Loucy (cell line): Measurements from ENCODE around the gene METTL17.
"Not testable (repeated sequence)": the region's sequence is repeated elsewhere in the genome, so short reads cannot be mapped to it uniquely, and the experiment has no call there.

ENCODE experiments used
- H2AFZ ChIP-seq: fragments of 200-600 bp; sonication (generic); 2 replicates; pipeline ENCODE4 v1.6.0; 2016; ENCODE audit warnings: antibody characterized with exemption, mild to moderate bottlenecking, low read length, moderate library complexity
- H3F3A ChIP-seq: fragments of 200-600 bp; 2 replicates; pipeline ENCODE4 v1.6.0; 2016; ENCODE audit warnings: antibody characterized with exemption, low read depth, mild to moderate bottlenecking
- H3K27me3 ChIP-seq: fragments of 200-600 bp; sonication (generic); 2 replicates; pipeline ENCODE4 v1.6.1; 2014; ENCODE audit warnings: low read length, mild to moderate bottlenecking; ENCODE audit not compliant: insufficient read depth, poor library complexity, severe bottlenecking
- H3K36me3 ChIP-seq: fragments of 200-600 bp; sonication (generic); 2 replicates; pipeline ENCODE4 v1.6.1; 2016; ENCODE audit warnings: low read length; ENCODE audit not compliant: insufficient read depth
- H3K4me1 ChIP-seq: fragments of 200-600 bp; sonication (generic); 2 replicates; pipeline ENCODE4 v1.5.1; 2014; ENCODE audit warnings: low read length, mild to moderate bottlenecking; ENCODE audit not compliant: insufficient read depth, poor library complexity, severe bottlenecking
- H3K4me2 ChIP-seq: fragments of 200-600 bp; sonication (generic); 2 replicates; pipeline ENCODE4 v1.6.0; 2014; ENCODE audit warnings: antibody characterized with exemption, low read length, low read depth, mild to moderate bottlenecking; ENCODE audit not compliant: poor library complexity, severe bottlenecking
- H3K4me3 ChIP-seq: fragments of 200-600 bp; sonication (generic); 2 replicates; pipeline ENCODE4 v1.5.1; 2014; ENCODE audit warnings: low read length, mild to moderate bottlenecking, mixed read lengths; ENCODE audit not compliant: poor library complexity, severe bottlenecking
- H3K79me2 ChIP-seq: fragments of 200-600 bp; sonication (generic); 2 replicates; pipeline ENCODE4 v1.6.1; 2014; ENCODE audit warnings: low read length; ENCODE audit not compliant: insufficient read depth
- H3K9ac ChIP-seq: fragments of 200-600 bp; sonication (generic); 2 replicates; pipeline ENCODE4 v1.6.0; 2014; ENCODE audit warnings: mild to moderate bottlenecking, low read depth, low read length, moderate library complexity; ENCODE audit not compliant: poor library complexity, severe bottlenecking
- H3K9me2 ChIP-seq: fragments of 200-600 bp; sonication (generic); replicated peaks from 2 replicates; pipeline ENCODE4 v1.6.1; 2016; ENCODE audit warnings: low read depth, low read length, mixed read lengths
- H3K9me3 ChIP-seq: fragments of 200-600 bp; sonication (generic); 2 replicates; pipeline ENCODE4 v1.6.1; 2014; ENCODE audit warnings: mild to moderate bottlenecking, antibody characterized with exemption, low read length, low read depth; ENCODE audit not compliant: insufficient read depth
- H4K20me1 ChIP-seq: fragments of 200-600 bp; sonication (generic); 2 replicates; pipeline ENCODE4 v1.6.0; 2014; ENCODE audit warnings: antibody characterized with exemption, low read length, mild to moderate bottlenecking; ENCODE audit not compliant: insufficient read depth, poor library complexity, severe bottlenecking
- CTCF ChIP-seq: fragments of 200-600 bp; sonication (generic); conservative IDR thresholded peaks from 2 replicates; pipeline ENCODE4 v1.5.1; 2014; ENCODE audit warnings: mild to moderate bottlenecking, antibody characterized with exemption, low read length
- EZH2phosphoT487 ChIP-seq: fragments of 200-600 bp; IDR thresholded peaks from 2 replicates; pipeline ENCODE4 v1.6.1; 2018; ENCODE audit warnings: antibody characterized with exemption, mild to moderate bottlenecking, moderate library complexity, borderline replicate concordance

The METTL17 gene

GRCh38 chr14:20989787-20990600 is at the start of gene METTL17:
Gene METTL17, plus strand, starts transcription at chr14:20989980. Its CDS starts 23 bp downstream, at chr14:20990003.
- TF ChIP-seq CTCF, result peak; percentile 56
- TF ChIP-seq EZH2phosphoT487, result no peak
- H2AFZ ChIP-seq, result peak within 1 kb of the TSS; percentile 74
- H3K9me3 ChIP-seq, result no peaks in the 10 kb centered on the region
- peak within 1 kb of the TSS; percentile 73 for H3K4me2 ChIP-seq
- peak within 1 kb of the TSS; percentile 84 for H3K9ac ChIP-seq
- H3K36me3 ChIP-seq, result peaks cover 22% of the 10 kb centered on the region
- H3K27me3 ChIP-seq, result no peaks in the 10 kb centered on the region
- no peaks in the 10 kb centered on the region for H3F3A ChIP-seq
- H3K4me1 ChIP-seq, result peaks cover 28% of the 10 kb centered on the region
- H3K79me2 ChIP-seq, result peaks cover 35% of the 10 kb centered on the region
- peaks cover 13% of the 10 kb centered on the region for H4K20me1 ChIP-seq
- peak within 1 kb of the TSS; percentile 85 for H3K4me3 ChIP-seq
- H3K9me2 ChIP-seq, result no peaks in the 10 kb centered on the region

GRCh38 chr14:20945146-20945545 is 44.6 kb upstream of the METTL17 start:
- H3K9me2 ChIP-seq, H3K27me3 ChIP-seq, H3F3A ChIP-seq, H3K4me1 ChIP-seq, H3K36me3 ChIP-seq, H4K20me1 ChIP-seq, H3K9me3 ChIP-seq, H3K79me2 ChIP-seq, H2AFZ ChIP-seq, H3K9ac ChIP-seq, H3K4me3 ChIP-seq, H3K4me2 ChIP-seq: not testable (repeated sequence)

GRCh38 chr14:20946707-20947106 is 43.1 kb upstream of the METTL17 start:
- not testable (repeated sequence) for H3F3A ChIP-seq, H2AFZ ChIP-seq, H3K9ac ChIP-seq, H3K4me3 ChIP-seq, H3K9me3 ChIP-seq, H3K79me2 ChIP-seq, H3K4me1 ChIP-seq, H3K4me2 ChIP-seq, H3K27me3 ChIP-seq, H3K9me2 ChIP-seq, H4K20me1 ChIP-seq, H3K36me3 ChIP-seq

- not testable (repeated sequence) for H3K27me3 ChIP-seq, H3K9ac ChIP-seq
Observed at GRCh38 chr14:20954736-20955537, 34.8 kb upstream of the METTL17 start, which contains the start of gene RNASE2. Gene RNASE2, plus strand, starts transcription at chr14:20955487. Its CDS starts 285 bp downstream, at chr14:20955772.

GRCh38 chr14:20955538-20955873 is 34.3 kb upstream of the METTL17 start:
- not testable (repeated sequence) for H3K36me3 ChIP-seq, H3K9ac ChIP-seq, H3K4me2 ChIP-seq, H3K9me3 ChIP-seq, H4K20me1 ChIP-seq, H2AFZ ChIP-seq, H3F3A ChIP-seq, H3K27me3 ChIP-seq, H3K79me2 ChIP-seq, H3K4me3 ChIP-seq, H3K9me2 ChIP-seq
- H3K4me1 ChIP-seq, result peaks cover 14% of the 10 kb centered on the region

More at GRCh38 chr14:20954736-20955537, 34.8 kb upstream of the METTL17 start, which contains the start of gene RNASE2:
- H3K9me3 ChIP-seq, H3K4me3 ChIP-seq, H2AFZ ChIP-seq, H3K9me2 ChIP-seq, H3K79me2 ChIP-seq, H3F3A ChIP-seq, H4K20me1 ChIP-seq, H3K36me3 ChIP-seq, H3K4me2 ChIP-seq: not testable (repeated sequence)
- peaks cover 13% of the 10 kb centered on the region for H3K4me1 ChIP-seq
